Esophagus squamous epithelium (tissue), 5 donors: ENCODE results near the gene TMPRSS5. TPM values are rescaled to one million over a fixed set of nuclear protein-coding genes. Genes with fewer than 3 reads are reported as not detected.

Experiments
- DNase-seq: peaks from one replicate; lab custom pipeline; 2025; lab: John Stamatoyannopoulos, UW
- H3K27ac ChIP-seq, 4 donors: fragments of 200-600 bp; sonication (generic); one replicate each; pipeline ENCODE4 v1.5.1; 2016 to 2019; ENCODE audit warnings: mild to moderate bottlenecking in 1 of 4
- H3K27me3 ChIP-seq, 4 donors: fragments of 200-600 bp; sonication (generic); 1 replicate in 3 of 4; 2 replicates in 1 of 4; pipeline versions ENCODE4 v1.5.1 to v1.6.0; 2017 to 2021; ENCODE audit warnings: antibody characterized with exemption in 1 of 4
- H3K36me3 ChIP-seq, 3 donors: fragments of 200-600 bp; sonication (generic); one replicate each; pipeline ENCODE4 v1.5.1; 2016 to 2019
- H3K4me1 ChIP-seq, 3 donors: fragments of 200-600 bp; sonication (generic); one replicate each; pipeline ENCODE4 v1.5.1; 2017 to 2019
- H3K4me3 ChIP-seq, 4 donors: fragments of 200-600 bp; sonication (generic); 1 replicate in 3 of 4; 2 replicates in 1 of 4; pipeline ENCODE4 v1.5.1; 2016 to 2019; ENCODE audit warnings: mild to moderate bottlenecking in 2 of 4, moderate library complexity in 1 of 4
- H3K9me3 ChIP-seq, 3 donors: fragments of 200-600 bp; sonication (generic); one replicate each; pipeline ENCODE4 v1.5.1; 2016 to 2019
- POLR2A ChIP-seq, 4 donors: fragments of 450-650 bp; IDR thresholded peaks; one replicate each; pipeline ENCODE4 v1.6.1; 2017; ENCODE audit warnings: antibody characterized with exemption in 4 of 4, mild to moderate bottlenecking in 4 of 4, moderate library complexity in 3 of 4
- WGBS, 2 donors: methylation state at CpG; one replicate each; pipeline ENCODE4 v1.1.5; 2018; 5-methylcytosine and 5-hydroxymethylcytosine counted together
- intact Hi-C: fragments of 100-400 bp; cut with DNase I; formaldehyde crosslinking; loops from one replicate; pipeline ENCODE4 v1.15.0; 2022
- total RNA-seq, 4 donors: library from RNA; depleted of rRNA; stranded (reverse); fragments of >200 nt; gene quantifications; one replicate each; pipeline ENCODE4 v1.1.0, GENCODE V29; 2016
- TF ChIP-seq, protein P1 (sequence below), 6 experiments: fragments of 450-650 bp in 4 of 6; fragments of 200-600 bp in 2 of 6; sonication (generic) in 2 of 6; IDR thresholded peaks; one replicate each; pipeline ENCODE4 v1.5.1; 2016 to 2019; ENCODE audit warnings: antibody characterized with exemption in 6 of 6, mild to moderate bottlenecking in 4 of 6, moderate library complexity in 4 of 6
- donor health status: DM: yes; HTN: yes; CAD: no.

TMPRSS5 gene
- total RNA-seq, 4 donors from 2014 or later = 0.19 to 1.3 (median 0.35) TPM; not detected in 1

DNA sequence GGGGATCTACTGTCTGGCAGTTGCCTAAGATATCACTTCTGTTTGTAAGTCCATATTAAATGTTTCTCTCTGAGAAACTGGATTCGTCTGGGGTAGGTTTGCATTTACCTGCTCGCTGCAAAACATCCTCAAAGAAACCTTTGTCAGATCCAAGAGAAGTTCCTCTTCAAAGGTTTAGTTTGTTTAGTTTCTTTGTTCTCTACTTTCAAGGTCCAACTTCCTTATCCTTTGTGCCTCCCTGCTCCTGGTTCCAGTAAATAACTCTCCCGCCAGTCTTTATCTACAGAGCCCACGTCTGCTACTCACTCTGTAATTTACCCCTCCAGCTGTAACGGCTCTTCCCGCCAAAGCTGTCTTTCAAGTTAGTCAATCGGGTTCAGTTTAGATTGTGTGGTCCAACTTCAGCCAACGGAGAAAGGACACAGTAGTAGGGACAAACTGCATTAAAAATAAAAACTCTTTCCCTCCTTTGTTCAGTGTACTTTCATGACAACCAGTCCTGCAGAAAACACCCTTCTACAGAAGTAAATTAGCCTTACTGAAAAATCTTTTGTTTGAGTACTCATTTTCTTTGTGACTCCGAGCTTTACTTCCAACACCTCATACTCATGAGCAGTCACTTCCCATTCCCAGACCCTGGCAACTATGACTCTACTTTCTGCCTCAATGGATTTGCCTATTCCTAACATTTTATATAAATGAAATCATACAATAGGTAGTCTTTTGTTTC, 41.0 kb downstream of the TMPRSS5 start:
- intact Hi-C loops = no loop called here
- no peaks in the 10 kb centered on the region for H3K27me3 ChIP-seq
- H3K27ac ChIP-seq = no peak overlapping the region
- no peak overlapping the region for H3K4me3 ChIP-seq
- no peaks in the 10 kb centered on the region for H3K36me3 ChIP-seq
- 27 to 40% methylated on average over 9 of the region's 9 CpGs for WGBS, 2 donors
- no peaks in the 10 kb centered on the region for H3K4me1 ChIP-seq
- no peak for DNase-seq
- TF ChIP-seq, protein P1, sequence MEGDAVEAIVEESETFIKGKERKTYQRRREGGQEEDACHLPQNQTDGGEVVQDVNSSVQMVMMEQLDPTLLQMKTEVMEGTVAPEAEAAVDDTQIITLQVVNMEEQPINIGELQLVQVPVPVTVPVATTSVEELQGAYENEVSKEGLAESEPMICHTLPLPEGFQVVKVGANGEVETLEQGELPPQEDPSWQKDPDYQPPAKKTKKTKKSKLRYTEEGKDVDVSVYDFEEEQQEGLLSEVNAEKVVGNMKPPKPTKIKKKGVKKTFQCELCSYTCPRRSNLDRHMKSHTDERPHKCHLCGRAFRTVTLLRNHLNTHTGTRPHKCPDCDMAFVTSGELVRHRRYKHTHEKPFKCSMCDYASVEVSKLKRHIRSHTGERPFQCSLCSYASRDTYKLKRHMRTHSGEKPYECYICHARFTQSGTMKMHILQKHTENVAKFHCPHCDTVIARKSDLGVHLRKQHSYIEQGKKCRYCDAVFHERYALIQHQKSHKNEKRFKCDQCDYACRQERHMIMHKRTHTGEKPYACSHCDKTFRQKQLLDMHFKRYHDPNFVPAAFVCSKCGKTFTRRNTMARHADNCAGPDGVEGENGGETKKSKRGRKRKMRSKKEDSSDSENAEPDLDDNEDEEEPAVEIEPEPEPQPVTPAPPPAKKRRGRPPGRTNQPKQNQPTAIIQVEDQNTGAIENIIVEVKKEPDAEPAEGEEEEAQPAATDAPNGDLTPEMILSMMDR (IDR thresholded peaks at IDR 0.05) = no peak
- no peak for TF ChIP-seq POLR2A (IDR thresholded peaks at IDR 0.05)
- H3K9me3 ChIP-seq = peaks cover 0 to 4% (median 0%) of the 10 kb centered on the region in 3 donors

DNA sequence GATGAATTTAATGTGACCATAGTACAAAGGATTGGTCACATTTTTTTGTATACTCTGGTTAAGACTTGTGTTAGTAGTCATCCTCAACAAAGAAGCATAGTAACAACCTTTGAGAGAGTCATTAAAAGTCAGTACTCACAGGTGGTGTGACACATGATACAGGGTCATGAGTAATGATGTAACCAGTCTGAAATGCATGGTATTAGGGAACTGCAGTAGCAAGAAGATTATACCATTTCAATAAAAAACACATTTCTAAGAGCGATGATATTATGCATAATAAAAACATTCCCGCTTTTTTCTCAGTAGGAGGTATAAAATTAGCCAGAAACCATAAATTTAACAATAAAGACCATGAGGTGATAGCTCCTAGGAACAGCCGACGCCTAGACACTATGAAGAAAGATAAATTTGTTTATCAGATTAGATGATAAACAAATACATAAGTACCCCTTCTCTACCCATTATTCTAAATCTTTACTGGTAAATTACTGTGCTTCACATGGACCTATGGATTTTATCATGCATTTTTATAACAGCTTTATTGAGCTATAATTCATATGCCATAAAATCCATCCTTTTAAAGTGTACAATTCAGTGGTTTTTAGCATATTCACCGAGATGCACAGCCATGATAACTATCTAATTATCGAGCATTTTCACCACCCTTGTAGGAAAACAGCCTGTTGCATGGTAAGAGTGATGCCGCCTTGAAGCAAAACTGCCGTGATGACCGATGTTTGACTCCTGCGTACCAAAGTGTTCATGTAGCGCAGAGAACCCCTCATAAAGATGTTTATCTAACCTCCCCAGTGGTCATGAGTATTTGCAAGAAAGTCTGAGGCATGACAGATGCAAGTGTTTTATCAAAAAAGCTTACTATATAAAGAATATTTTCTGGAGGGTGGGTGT, 41.8 kb downstream of the TMPRSS5 start:
- no peak for DNase-seq
- intact Hi-C loops = no loop called here
- Histone ChIP-seq H3K27ac (no peak overlapping the region), H3K9me3 (peaks cover 0 to 4% (median 0%) of the 10 kb centered on the region in 3 donors), H3K4me3 (no peak overlapping the region), H3K36me3 (no peaks in the 10 kb centered on the region), H3K27me3 (no peaks in the 10 kb centered on the region), H3K4me1 (no peaks in the 10 kb centered on the region)
- 66 to 75% methylated on average over 11 of the region's 11 CpGs for WGBS, 2 donors
- TF ChIP-seq, protein P1 (IDR thresholded peaks at IDR 0.05) = no peak
- no peak for TF ChIP-seq POLR2A (IDR thresholded peaks at IDR 0.05)

GRCh38 chr11:113663567-113663966, 42.5 kb downstream of the TMPRSS5 start:
- no peak overlapping the region for H3K27ac ChIP-seq
- DNase-seq = no peak
- H3K4me3 ChIP-seq = no peak overlapping the region
- no peaks in the 10 kb centered on the region for H3K36me3 ChIP-seq
- TF ChIP-seq POLR2A (IDR thresholded peaks at IDR 0.05) = no peak
- TF ChIP-seq, protein P1 (IDR thresholded peaks at IDR 0.05) = no peak
- 88 to 89% methylated on average over 1 to 2 of the region's 2 CpGs for WGBS, 2 donors
- no peaks in the 10 kb centered on the region for H3K27me3 ChIP-seq
- peaks cover 0 to 4% (median 0%) of the 10 kb centered on the region in 3 donors for H3K9me3 ChIP-seq
- H3K4me1 ChIP-seq = no peaks in the 10 kb centered on the region
- intact Hi-C loops = no loop called here

DNA sequence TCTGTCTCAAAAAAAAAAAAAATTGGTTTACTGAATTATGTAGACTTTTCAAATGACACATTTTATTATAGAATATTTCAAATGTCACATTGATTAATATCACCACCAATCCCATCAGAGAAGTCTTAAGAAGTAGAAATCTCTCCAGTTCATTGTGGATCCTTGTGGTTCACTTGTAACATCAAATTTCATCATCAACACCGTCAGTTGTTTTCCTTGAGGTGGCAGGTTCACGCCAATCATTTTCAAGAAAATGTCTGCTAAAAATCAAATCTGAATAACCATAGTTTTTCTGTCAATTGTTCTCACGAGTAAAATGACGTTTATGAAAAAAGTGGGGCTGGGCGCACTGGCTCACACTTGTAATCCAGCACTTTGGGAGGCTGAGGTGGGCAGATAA, 50.3 kb downstream of the TMPRSS5 start:
- Histone ChIP-seq H3K36me3 (no peaks in the 10 kb centered on the region), H3K4me1 (no peaks in the 10 kb centered on the region), H3K27me3 (no peaks in the 10 kb centered on the region), H3K9me3 (peaks cover 0 to 3% (median 0%) of the 10 kb centered on the region in 3 donors), H3K4me3 (no peak overlapping the region), H3K27ac (no peak overlapping the region)
- 88 to 90% methylated on average over 5 of the region's 5 CpGs for WGBS, 2 donors
- no peak for DNase-seq
- TF ChIP-seq POLR2A (IDR thresholded peaks at IDR 0.05) = no peak
- TF ChIP-seq, protein P1 (IDR thresholded peaks at IDR 0.05) = no peak
- intact Hi-C loops = no loop called here

DNA sequence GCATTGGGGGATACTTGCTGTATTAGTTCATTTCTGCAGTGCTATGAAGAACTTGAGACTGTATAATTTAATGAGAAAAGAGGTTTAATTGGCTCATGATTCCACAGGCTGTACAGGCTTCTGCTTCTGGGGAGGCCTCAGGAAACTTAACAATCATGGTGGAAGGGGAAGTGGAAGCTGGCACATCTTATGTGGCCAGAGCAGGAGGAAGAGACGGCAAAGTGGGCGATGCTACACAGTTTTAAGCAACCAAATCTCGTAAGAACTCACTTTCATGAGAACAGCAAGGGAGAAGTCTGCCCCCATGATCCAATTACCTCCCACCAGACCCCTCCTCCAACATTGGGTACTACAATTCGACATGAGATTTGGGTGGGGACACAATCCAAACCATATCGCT, 55.1 kb downstream of the TMPRSS5 start:
- Histone ChIP-seq H3K27me3 (no peaks in the 10 kb centered on the region), H3K27ac (no peak overlapping the region), H3K36me3 (no peaks in the 10 kb centered on the region), H3K9me3 (no peaks in the 10 kb centered on the region), H3K4me1 (no peaks in the 10 kb centered on the region), H3K4me3 (no peak overlapping the region)
- no peak for DNase-seq
- no peak for TF ChIP-seq POLR2A (IDR thresholded peaks at IDR 0.05)
- TF ChIP-seq, protein P1 (IDR thresholded peaks at IDR 0.05) = no peak
- WGBS, 2 donors = 74 to 78% methylated on average over 5 of the region's 5 CpGs
- intact Hi-C loops = no loop called here
